Memory B cell (primary cell): Measurements from ENCODE around the gene DIS3L.
"Not testable (repeated sequence)": the region's sequence is repeated elsewhere in the genome, so short reads cannot be mapped to it uniquely, and the experiment has no call there.

ENCODE experiments used
- ATAC-seq: fragments of 150-1000 bp; cut with Tn5 transposase; 2 replicates; pipeline ENCODE4 v1.10.0; 2021; ENCODE audit warnings: low read depth, mild to moderate bottlenecking, moderate library complexity
- DNase-seq, 2 donors: peaks; one replicate each; pipeline ENCODE4 v3.0.0; 2022; ENCODE audit warnings: low spot score in 2 of 2
- H3K27ac Mint-ChIP-seq: one replicate; pipeline ENCODE4 v1.8.0; 2022; ENCODE audit warnings: mild to moderate bottlenecking, moderate library complexity, mixed read lengths
- H3K27me3 Mint-ChIP-seq: one replicate; pipeline ENCODE4 v1.8.0; 2022; ENCODE audit warnings: mixed read lengths
- H3K36me3 Mint-ChIP-seq: one replicate; pipeline ENCODE4 v1.8.0; 2022; ENCODE audit warnings: mild to moderate bottlenecking, mixed read lengths
- H3K4me1 Mint-ChIP-seq: one replicate; pipeline ENCODE4 v1.8.0; 2022; ENCODE audit warnings: mixed read lengths
- H3K4me3 Mint-ChIP-seq: one replicate; pipeline ENCODE4 v1.8.0; 2022; ENCODE audit warnings: mild to moderate bottlenecking, moderate library complexity, mixed read lengths
- H3K9me3 Mint-ChIP-seq: one replicate; pipeline ENCODE4 v1.8.0; 2022; ENCODE audit warnings: mixed read lengths

Gene DIS3L

DNA sequence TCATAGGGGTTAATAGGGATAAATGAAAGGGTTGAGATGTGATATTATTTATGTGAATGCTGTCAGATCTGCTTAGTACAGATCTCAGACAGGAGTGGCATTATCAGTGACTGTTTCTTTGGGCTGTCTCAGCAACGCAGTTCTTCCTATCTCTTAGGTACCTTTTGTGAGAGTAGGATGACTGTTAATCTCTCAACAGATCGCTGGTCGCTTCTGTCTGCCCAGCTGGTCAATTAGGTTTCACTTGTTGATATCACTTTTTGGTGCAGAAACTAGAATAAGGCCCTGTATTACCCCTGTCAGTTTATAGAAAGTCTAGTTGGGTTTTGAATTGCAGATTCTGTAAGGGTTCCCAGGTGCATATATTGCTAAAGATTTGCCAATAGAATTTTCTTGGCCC, 16.5 kb downstream of the DIS3L start:
- H3K4me3 Mint-ChIP-seq: no peak overlapping the region
- no peak overlapping the region for H3K27ac Mint-ChIP-seq
- DNase-seq: no peak
- no peaks in the 10 kb centered on the region for H3K27me3 Mint-ChIP-seq
- H3K9me3 Mint-ChIP-seq: no peaks in the 10 kb centered on the region
- no peaks in the 10 kb centered on the region for H3K4me1 Mint-ChIP-seq
- H3K36me3 Mint-ChIP-seq: peaks cover 37% of the 10 kb centered on the region
- no peak for ATAC-seq

DNA sequence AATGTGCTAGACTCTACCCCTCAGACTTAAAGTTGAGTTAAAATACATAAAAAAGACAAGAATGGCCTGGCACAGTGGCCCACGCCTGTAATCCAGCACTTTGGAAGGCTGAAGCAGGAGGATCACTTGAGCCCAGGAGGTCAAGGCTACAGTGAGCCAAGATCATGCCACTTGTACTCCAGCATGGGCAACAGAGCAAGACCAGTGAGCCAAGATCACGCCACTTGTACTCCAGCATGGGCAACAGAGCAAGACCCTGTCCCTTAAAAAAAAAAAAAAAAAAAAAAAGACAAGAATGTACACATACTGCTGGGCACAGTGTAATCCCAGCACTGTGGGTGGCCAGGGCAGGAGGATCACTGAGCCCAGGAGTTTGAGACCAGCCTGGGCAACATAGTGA, 17.4 kb downstream of the DIS3L start:
- peaks cover 40% of the 10 kb centered on the region for H3K36me3 Mint-ChIP-seq
- no peak overlapping the region for H3K27ac Mint-ChIP-seq

DNA sequence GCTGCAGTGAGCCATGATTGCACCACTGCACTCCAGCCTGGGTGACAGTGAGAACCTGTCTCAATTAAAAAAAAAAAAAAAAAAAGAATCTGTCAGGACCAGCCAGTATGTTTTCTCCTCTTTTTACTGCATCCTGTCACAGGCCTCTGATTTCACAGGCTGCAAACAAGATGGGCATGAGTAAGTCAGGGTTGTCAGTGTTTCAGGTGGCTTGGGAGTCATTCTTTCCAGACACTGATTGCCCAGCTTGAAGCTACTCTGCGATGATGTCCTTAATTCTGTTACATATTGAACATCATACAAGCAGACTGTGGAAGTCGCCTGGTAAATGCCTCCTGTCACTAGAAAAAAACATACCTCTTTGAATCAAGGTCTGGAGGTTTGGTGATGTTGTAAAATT, 18.8 kb downstream of the DIS3L start:
- Mint-ChIP-seq H3K4me3 (no peak overlapping the region), H3K9me3 (no peaks in the 10 kb centered on the region), H3K4me1 (no peaks in the 10 kb centered on the region), H3K36me3 (peaks cover 45% of the 10 kb centered on the region), H3K27me3 (no peaks in the 10 kb centered on the region), H3K27ac (no peak overlapping the region)
- ATAC-seq (no peak), DNase-seq (no peak)

More for the DNA sequence above, 17.4 kb downstream of the DIS3L start:
- Mint-ChIP-seq H3K4me3 (no peak overlapping the region), H3K27me3 (no peaks in the 10 kb centered on the region), H3K9me3 (no peaks in the 10 kb centered on the region), H3K4me1 (no peaks in the 10 kb centered on the region)
- DNase-seq (no peak), ATAC-seq (no peak)

DNA sequence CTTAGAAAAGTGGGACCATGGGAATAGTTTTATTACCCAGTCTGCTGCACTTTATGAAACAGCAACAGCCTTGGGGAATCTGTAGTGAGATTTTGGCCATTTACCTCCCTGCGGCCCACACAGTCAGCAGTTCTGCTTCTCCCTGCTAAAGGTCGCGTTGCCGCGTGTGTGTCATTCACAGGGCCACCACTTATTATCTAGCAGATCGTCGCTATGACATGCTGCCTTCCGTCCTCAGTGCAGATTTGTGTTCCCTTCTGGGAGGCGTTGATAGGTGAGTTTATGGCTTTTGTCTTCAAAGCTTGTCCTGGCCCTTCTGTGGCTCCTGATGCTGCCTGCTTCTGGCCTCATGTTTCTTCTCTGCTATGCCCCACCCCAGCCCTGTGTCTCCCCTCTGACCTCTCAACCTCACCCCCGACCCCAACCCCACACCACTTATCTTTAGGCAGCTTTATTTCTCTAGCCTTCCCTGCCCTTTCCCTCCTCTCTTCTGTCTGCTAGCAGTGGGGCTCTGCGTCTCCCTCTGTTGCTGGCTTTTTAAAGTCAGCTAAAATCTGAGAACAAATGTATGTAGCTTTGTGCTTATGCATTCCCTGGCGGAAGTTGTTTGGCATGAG, 30.1 kb downstream of the DIS3L start:
- Mint-ChIP-seq H3K27ac (no peak overlapping the region), H3K9me3 (no peaks in the 10 kb centered on the region), H3K36me3 (peaks cover 28% of the 10 kb centered on the region), H3K4me1 (no peaks in the 10 kb centered on the region), H3K27me3 (no peaks in the 10 kb centered on the region), H3K4me3 (no peak overlapping the region)
- ATAC-seq (no peak), DNase-seq (no peak)

DNA sequence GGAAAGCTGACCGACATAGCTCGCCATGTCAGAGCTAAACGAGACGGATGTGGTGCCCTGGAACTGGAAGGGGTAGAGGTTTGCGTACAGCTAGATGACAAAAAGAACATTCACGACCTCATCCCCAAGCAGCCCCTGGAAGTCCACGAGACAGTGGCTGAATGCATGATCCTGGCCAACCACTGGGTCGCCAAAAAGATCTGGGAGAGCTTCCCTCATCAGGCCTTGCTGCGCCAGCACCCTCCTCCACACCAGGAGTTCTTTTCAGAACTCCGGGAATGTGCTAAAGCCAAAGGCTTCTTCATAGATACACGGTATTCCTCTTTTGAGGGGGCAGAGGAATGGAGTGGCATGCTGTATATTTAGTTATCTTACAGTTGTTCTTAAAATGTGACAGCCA, 32.7 kb downstream of the DIS3L start:
- DNase-seq: no peak
- no peaks in the 10 kb centered on the region for H3K9me3 Mint-ChIP-seq
- no peaks in the 10 kb centered on the region for H3K27me3 Mint-ChIP-seq
- H3K36me3 Mint-ChIP-seq: peaks cover 25% of the 10 kb centered on the region
- no peak overlapping the region for H3K4me3 Mint-ChIP-seq
- no peak overlapping the region for H3K27ac Mint-ChIP-seq
- no peaks in the 10 kb centered on the region for H3K4me1 Mint-ChIP-seq
- no peak for ATAC-seq

DNA sequence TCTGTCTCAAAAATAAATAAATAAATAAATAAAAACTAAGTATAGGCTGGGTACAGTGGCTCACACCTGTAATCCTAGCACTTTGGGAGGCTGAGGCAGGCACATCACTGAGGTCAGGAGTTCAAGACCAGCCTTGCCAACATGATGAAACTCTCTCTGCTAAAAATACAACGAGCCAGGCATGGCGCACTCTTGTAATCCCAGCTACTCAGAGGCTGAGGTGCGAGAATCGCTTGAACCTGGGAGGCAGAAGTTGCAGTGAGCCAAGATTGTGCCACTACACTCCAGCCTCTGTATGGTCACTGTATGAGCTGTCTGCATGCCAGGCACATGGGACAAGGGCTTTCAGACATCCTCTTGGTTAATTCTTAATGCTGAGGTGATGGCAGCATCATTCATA, 34.4 kb downstream of the DIS3L start:
- DNase-seq (no peak), ATAC-seq (no peak)
- Mint-ChIP-seq H3K27ac (no peak overlapping the region), H3K9me3 (no peaks in the 10 kb centered on the region), H3K4me1 (no peaks in the 10 kb centered on the region), H3K27me3 (no peaks in the 10 kb centered on the region), H3K4me3 (no peak overlapping the region), H3K36me3 (peaks cover 27% of the 10 kb centered on the region)

DNA sequence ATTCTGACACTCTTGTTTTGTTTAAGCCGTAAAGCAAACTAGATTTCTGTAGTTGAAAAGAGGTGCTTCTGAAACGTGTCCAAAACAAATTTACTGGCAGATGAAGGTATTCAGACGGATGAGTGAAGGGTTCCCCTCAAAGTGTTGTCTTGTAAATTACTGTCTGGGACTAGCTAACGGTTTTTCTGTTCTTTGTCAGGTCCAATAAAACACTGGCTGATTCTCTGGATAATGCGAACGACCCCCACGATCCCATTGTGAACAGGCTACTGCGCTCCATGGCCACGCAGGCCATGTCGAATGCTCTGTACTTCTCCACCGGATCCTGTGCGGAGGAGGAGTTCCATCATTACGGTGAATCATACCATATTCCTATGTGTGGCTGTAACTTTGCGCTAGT, 35.4 kb downstream of the DIS3L start:
- Mint-ChIP-seq H3K27me3 (no peaks in the 10 kb centered on the region), H3K36me3 (peaks cover 26% of the 10 kb centered on the region), H3K4me3 (no peak overlapping the region), H3K4me1 (no peaks in the 10 kb centered on the region), H3K27ac (no peak overlapping the region), H3K9me3 (no peaks in the 10 kb centered on the region)
- DNase-seq (no peak), ATAC-seq (no peak)

DNA sequence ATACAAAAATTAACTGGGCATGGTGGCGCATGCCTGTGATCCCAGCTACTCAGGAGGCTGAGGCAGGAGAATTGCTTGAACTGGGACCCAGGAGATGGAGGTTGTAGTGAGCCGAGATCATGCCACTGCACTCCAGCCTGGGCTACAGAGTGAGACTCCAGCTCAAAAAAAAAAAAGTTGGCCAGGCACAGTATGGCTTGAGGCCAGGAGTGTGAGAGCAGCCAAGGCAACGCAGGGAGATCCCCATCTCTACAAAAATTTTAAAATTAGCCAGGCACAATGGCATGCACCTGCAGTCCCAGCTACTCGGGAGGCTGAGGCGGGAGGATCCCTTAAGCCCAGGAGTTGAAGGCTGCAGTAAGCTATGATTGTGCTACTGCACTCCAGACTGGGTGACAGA, 55.2 kb downstream of the DIS3L start:
- not testable (repeated sequence) for H3K4me3 Mint-ChIP-seq, H3K4me1 Mint-ChIP-seq, H3K27me3 Mint-ChIP-seq, DNase-seq, H3K9me3 Mint-ChIP-seq, ATAC-seq, H3K27ac Mint-ChIP-seq
- H3K36me3 Mint-ChIP-seq: peaks cover 20% of the 10 kb centered on the region

DNA sequence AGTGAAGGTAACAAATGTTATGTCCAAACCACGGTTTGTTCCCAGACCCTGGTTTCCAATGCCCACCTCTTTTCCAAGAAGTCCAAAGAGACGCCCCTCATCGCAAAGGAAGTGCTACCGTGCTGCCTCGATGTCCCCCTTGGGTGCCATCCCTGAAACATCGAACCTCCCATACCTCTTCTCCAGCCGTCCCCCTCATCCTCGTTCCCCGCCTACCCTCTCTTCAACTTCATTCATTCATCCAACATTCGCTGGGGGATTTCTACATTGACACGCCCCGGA, 62.6 kb downstream of the DIS3L start:
- H3K36me3 Mint-ChIP-seq: peaks cover 9% of the 10 kb centered on the region
- peaks cover 17% of the 10 kb centered on the region for H3K4me1 Mint-ChIP-seq
- ATAC-seq (no peak), DNase-seq (peak in 1 of 2 donors; percentile 11)
- peak overlapping the region; percentile 95 for H3K27ac Mint-ChIP-seq
- no peaks in the 10 kb centered on the region for H3K9me3 Mint-ChIP-seq
- no peaks in the 10 kb centered on the region for H3K27me3 Mint-ChIP-seq
- peak overlapping the region; percentile 96 for H3K4me3 Mint-ChIP-seq

DNA sequence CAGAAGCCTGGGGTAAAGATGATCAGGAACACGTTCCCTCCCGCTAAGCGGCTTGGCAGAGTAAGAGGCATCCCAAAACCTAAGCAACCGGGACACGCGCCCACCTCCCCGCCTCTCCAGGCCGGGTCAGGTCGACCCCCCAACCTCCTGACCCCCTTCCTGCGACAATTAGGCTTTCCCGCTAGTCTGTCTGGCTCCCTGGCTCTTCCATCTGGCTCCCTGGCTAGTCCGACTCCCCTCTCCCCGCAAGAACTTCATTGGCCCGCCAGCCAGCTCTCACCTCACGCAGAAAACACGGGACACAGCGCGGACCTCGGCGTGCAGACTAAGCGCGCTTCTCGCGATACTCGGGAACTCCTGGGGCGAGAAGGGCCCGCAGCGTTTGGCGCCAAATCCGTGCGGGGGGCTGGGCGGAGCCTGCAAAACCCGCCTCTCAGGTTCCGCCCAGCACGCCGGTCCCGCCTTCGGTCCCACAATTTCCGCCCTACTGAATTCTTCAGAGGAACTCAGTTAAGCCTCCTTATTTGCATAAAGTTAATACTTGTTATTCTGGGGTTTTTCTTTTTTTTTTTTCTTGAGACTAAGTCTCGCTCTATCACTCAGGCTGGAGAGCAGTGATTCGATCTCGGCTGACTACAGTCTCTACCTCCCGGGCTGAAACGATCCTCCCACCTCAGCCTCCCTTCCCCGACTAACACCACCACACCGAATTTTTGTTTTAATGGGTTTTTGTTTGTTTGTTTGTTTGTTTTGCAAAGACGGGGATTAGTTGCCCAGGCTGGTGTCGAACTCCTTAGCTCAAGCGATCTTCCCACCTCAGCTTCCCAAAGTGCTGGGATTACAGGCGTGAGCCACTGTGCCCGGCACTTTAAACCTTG, 63.2 kb downstream of the DIS3L start, which contains the start of gene TIPIN:
TIPIN (minus strand) TSS at position 327 of the 878 bp plus-strand sequence. CDS start 3,738 bp downstream, outside the sequence.
- Mint-ChIP-seq H3K27ac (peak within 1 kb of the TSS; percentile 95), H3K36me3 (peaks cover 9% of the 10 kb centered on the region)
- peak; percentile 93 for ATAC-seq

DNA sequence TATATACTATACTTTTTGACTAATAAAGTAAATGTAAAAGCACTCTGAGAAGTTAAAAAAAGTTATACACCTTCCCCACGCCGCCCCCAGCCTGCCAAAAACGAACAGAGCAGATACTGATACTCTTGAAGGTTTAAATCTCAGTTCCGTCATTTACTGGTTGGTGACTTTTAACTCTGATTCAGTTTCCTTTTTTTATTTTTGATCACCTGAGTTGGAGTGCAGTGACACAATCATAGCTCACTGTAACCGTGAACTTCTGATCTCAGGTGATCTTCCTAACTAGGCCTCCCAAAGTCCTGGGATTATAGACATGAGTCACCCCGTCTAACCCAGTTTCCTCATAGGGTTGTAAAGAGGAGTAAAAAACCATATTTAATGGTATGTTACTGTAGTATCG, 66.4 kb downstream of the DIS3L start:
- ATAC-seq: no peak
- H3K36me3 Mint-ChIP-seq: no peaks in the 10 kb centered on the region
- DNase-seq: no peak
- no peaks in the 10 kb centered on the region for H3K9me3 Mint-ChIP-seq
- H3K27me3 Mint-ChIP-seq: no peaks in the 10 kb centered on the region
- H3K27ac Mint-ChIP-seq: peak overlapping the region; percentile 74
- no peak overlapping the region for H3K4me3 Mint-ChIP-seq
- peaks cover 13% of the 10 kb centered on the region for H3K4me1 Mint-ChIP-seq

More for the DNA sequence above, 63.2 kb downstream of the DIS3L start, which contains the start of gene TIPIN:
- peak; percentile 93 for DNase-seq
- Mint-ChIP-seq H3K9me3 (no peaks in the 10 kb centered on the region), H3K4me1 (peaks cover 17% of the 10 kb centered on the region), H3K27me3 (no peaks in the 10 kb centered on the region), H3K4me3 (peak within 1 kb of the TSS; percentile 96)

DNA sequence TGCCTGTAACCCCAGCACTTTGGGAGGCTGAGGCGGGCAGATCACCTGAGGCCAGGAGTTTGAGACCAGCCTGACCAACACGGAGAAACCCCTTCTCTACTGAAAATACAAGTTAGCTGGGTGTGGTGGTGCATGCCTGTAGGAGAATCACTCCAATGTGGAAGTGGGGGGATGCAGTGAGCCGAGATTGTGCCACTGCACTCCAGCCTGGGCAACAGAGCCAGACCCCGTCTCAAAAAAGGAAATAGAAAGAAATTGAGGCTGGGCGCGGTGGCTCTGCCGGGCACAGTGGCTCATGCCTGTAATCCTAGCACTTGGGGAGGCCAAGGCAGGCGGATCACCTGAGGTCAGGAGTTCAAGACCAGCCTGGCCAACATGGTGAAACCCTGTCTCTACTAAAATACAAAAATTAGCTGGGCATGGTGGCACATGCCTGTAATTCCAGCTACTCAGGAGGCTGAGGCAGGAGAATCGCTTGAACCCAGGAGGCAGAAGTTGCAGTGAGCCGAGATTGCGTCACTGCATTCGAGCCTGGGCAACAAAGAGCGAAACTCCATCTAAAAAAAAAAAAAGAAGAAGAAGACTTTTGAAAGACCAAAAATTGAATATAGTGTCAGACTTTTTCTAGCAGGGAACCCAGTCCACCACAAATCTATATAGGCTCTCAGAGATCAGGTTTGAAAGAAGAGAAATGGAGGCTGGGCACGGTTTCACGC, 68.5 kb downstream of the DIS3L start:
- not testable (repeated sequence) for H3K36me3 Mint-ChIP-seq, H3K4me3 Mint-ChIP-seq, H3K9me3 Mint-ChIP-seq, H3K4me1 Mint-ChIP-seq, H3K27ac Mint-ChIP-seq, ATAC-seq, DNase-seq, H3K27me3 Mint-ChIP-seq

DNA sequence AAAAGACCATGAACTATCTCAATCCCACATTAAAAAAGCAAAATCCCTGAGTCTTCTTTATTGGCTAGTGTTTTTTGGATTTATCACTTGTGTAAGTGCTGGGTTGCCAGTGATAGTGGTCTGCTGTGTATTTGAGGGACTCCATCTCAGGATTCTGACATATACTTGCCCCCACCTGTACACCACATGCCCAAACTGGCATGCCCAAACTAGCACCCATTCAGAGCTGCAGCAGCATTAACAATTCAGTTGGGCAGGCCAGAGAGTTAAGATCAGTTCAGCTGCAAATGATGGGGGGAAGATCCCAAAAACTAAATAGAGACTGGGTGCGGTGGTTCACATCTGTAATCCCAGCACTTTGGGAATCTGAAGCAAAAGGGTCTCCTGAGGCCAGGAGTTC, 69.4 kb downstream of the DIS3L start:
- peaks cover 2% of the 10 kb centered on the region for H3K4me1 Mint-ChIP-seq
- no peaks in the 10 kb centered on the region for H3K9me3 Mint-ChIP-seq
- no peak overlapping the region for H3K27ac Mint-ChIP-seq
- H3K4me3 Mint-ChIP-seq: no peak overlapping the region
- H3K27me3 Mint-ChIP-seq: no peaks in the 10 kb centered on the region
- H3K36me3 Mint-ChIP-seq: no peaks in the 10 kb centered on the region
- ATAC-seq: no peak
- no peak for DNase-seq

DNA sequence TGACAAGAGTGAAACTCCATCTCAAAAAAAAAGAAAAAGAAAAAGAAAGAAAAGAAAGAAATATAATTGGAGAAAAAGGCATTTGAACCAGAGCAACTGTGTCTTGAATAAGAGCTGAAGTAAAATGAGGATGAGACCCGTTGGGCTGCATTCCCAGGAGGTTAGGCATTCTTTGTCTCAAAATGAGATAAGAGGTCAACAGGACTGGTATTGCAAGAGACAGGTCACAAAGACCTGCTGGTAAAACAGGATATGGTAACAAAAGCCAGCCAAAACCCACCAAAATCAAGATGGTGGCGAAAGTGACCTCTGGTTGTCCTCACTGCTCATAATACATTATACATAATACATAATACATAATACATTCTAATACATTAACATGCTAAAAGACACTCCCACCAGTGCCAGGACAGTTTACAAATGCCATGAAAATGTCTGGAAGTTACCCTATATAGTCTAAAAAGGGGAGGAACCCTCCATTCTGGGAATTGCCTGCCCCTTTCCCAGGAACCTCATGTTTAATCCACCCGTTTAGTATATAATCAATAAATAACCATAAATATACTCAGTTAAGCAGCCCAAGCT, 71.7 kb downstream of the DIS3L start:
- no peak for ATAC-seq
- no peak overlapping the region for H3K27ac Mint-ChIP-seq
- H3K27me3 Mint-ChIP-seq: no peaks in the 10 kb centered on the region
- no peak for DNase-seq
- peaks cover 6% of the 10 kb centered on the region for H3K4me1 Mint-ChIP-seq
- H3K4me3 Mint-ChIP-seq: no peak overlapping the region
- no peaks in the 10 kb centered on the region for H3K9me3 Mint-ChIP-seq
- H3K36me3 Mint-ChIP-seq: no peaks in the 10 kb centered on the region
